Measurements from ENCODE around the gene RAB31.
"Not testable (repeated sequence)": the region's sequence is repeated elsewhere in the genome, so short reads cannot be mapped to it uniquely, and the experiment has no call there.

The RAB31 gene

GRCh38 chr18:9762526-9762925, 54.4 kb downstream of the RAB31 start:
- H3K36me3 ChIP-seq (replicated peaks) = peaks cover 6% of the 10 kb centered on the region
- in situ Hi-C loops (cut with HindIII; ENCODE audit: low pct_ligation_motif_present, low sequenced_read_pairs) = no loop called here
- DNase-seq = no peak
- no peak overlapping the region for H3K27ac ChIP-seq
- TF ChIP-seq CTCF (IDR thresholded peaks at IDR 0.05; ENCODE audit: low read depth, low read length, missing control alignments) = no peak
- H3K27me3 ChIP-seq (replicated peaks) = no peaks in the 10 kb centered on the region
- no peak overlapping the region for H3K4me3 ChIP-seq (ENCODE audit: low read depth, low read length)

DNA sequence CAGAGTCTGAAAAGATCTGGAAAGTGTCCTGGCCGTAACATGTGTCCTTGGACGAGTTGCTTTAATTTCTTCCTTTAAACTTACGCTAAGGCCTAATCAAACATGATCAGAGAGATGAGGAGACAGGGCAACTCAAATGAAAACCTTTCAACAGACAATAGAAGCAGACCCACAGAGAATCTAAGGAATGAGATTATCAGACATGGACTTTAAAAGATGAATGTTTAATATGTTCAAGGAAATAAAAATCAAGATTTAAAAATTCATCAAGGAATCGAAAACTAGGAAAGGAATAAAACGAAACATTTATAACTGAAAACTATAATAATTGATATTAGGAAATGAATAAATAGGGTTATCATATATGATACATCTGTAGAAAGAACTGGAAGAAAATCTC, 55.1 kb downstream of the RAB31 start:
- DNase-seq = no peak
- no peak overlapping the region for H3K27ac ChIP-seq
- no peak for TF ChIP-seq CTCF (IDR thresholded peaks at IDR 0.05; ENCODE audit: low read depth, low read length, missing control alignments)
- no peak overlapping the region for H3K4me3 ChIP-seq (ENCODE audit: low read depth, low read length)
- peaks cover 6% of the 10 kb centered on the region for H3K36me3 ChIP-seq (replicated peaks)
- no peaks in the 10 kb centered on the region for H3K27me3 ChIP-seq (replicated peaks)
- in situ Hi-C loops (cut with HindIII; ENCODE audit: low pct_ligation_motif_present, low sequenced_read_pairs) = no loop called here

GRCh38 chr18:9764011-9764481, 55.9 kb downstream of the RAB31 start:
- no peak for DNase-seq
- no peaks in the 10 kb centered on the region for H3K27me3 ChIP-seq (replicated peaks)
- H3K27ac ChIP-seq = no peak overlapping the region
- no peak overlapping the region for H3K4me3 ChIP-seq (ENCODE audit: low read depth, low read length)
- peaks cover 4% of the 10 kb centered on the region for H3K36me3 ChIP-seq (replicated peaks)
- in situ Hi-C loops (cut with HindIII; ENCODE audit: low pct_ligation_motif_present, low sequenced_read_pairs) = no loop called here
- no peak for TF ChIP-seq CTCF (IDR thresholded peaks at IDR 0.05; ENCODE audit: low read depth, low read length, missing control alignments)

- in situ Hi-C loops (cut with HindIII; ENCODE audit: low pct_ligation_motif_present, low sequenced_read_pairs) = no loop called here
- no peak for DNase-seq
- TF ChIP-seq CTCF (IDR thresholded peaks at IDR 0.05; ENCODE audit: low read depth, low read length, missing control alignments) = no peak
- Histone ChIP-seq H3K27me3 (replicated peaks) (no peaks in the 10 kb centered on the region), H3K36me3 (replicated peaks) (peaks cover 4% of the 10 kb centered on the region), H3K27ac (no peak overlapping the region), H3K4me3 (ENCODE audit: low read depth, low read length) (no peak overlapping the region)
Observed at GRCh38 chr18:9765501-9765900, 57.4 kb downstream of the RAB31 start.

- no peak for DNase-seq
- no peak overlapping the region for H3K27ac ChIP-seq
- H3K4me3 ChIP-seq (ENCODE audit: low read depth, low read length) = no peak overlapping the region
- in situ Hi-C loops (cut with HindIII; ENCODE audit: low pct_ligation_motif_present, low sequenced_read_pairs) = no loop called here
- no peak for TF ChIP-seq CTCF (IDR thresholded peaks at IDR 0.05; ENCODE audit: low read depth, low read length, missing control alignments)
- H3K27me3 ChIP-seq (replicated peaks) = no peaks in the 10 kb centered on the region
- peaks cover 3% of the 10 kb centered on the region for H3K36me3 ChIP-seq (replicated peaks)
Observed at GRCh38 chr18:9766076-9766481, 58.0 kb downstream of the RAB31 start.

DNA sequence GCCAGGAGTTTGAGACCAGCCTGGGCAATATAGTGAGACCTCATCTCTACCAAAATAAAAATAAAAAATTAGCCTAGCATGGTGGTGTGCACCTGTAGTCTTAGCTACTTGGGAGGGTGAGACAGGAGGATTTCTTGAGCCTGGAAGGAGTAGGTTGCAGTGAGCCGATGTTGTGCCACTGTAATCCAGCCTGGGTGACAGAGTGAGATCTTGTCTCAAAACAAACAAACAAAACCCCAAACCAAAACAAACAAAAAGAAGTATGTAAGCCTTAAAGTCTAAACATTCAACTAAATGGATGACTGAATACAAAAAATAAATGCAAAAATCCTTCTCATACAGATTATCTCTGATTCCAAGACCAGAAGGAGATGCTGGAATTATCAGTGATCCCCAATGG, 58.6 kb downstream of the RAB31 start:
- no peak overlapping the region for H3K27ac ChIP-seq
- H3K4me3 ChIP-seq (ENCODE audit: low read depth, low read length) = no peak overlapping the region
- no peak for TF ChIP-seq CTCF (IDR thresholded peaks at IDR 0.05; ENCODE audit: low read depth, low read length, missing control alignments)
- no peaks in the 10 kb centered on the region for H3K27me3 ChIP-seq (replicated peaks)
- H3K36me3 ChIP-seq (replicated peaks) = peaks cover 2% of the 10 kb centered on the region
- DNase-seq = no peak
- in situ Hi-C loops (cut with HindIII; ENCODE audit: low pct_ligation_motif_present, low sequenced_read_pairs) = no loop called here

DNA sequence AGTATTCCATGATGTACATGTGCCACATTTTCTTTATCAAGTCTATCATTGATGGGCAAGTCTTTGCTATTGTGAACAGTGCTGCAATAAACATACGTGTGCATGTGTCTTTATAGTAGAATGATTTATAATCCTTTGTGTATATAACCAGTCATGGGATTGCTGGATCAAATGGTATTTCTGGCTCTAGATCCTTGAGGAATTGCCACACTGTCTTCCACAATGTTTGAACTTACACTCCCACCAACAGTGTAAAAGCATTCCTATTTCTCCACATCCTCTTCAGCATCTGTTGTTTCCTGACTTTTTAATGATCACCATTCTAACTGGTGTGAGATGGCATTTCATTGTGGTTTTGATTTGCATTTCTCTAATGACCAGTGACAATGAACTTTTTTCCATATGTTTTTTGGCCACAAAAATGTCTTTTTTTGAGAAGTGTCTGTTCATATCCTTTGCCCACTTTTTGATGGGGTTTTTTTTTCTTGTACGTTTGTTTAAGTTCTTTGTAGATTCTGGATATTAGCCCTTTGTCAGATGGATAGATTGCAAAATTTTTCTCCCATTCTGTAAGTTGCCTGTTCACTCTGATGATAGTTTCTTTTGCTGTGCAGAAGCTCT, 60.1 kb downstream of the RAB31 start:
- DNase-seq; H3K36me3 ChIP-seq (replicated peaks); in situ Hi-C loops (cut with HindIII; ENCODE audit: low pct_ligation_motif_present, low sequenced_read_pairs); H3K27me3 ChIP-seq (replicated peaks); H3K27ac ChIP-seq; H3K4me3 ChIP-seq (ENCODE audit: low read depth, low read length): not testable (repeated sequence)

DNA sequence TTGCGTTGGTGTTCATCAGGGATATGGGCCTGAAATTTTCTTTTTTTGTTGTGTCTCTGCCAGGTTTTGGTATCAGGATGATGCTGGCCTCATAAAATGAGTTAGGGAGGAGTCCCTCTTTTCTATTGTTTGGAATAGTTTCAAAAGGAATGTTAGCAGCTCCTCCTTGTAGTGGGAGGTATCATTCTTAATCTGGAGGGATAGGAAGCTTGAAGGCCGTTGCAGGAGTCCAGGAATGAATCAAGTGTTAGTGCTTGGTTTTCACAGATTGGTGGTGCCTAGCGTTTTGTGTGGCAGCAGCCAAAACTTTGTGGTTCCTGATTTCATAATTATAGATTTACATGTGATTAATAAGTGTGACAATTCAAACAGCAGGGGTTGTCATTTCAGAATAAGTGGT, 62.0 kb downstream of the RAB31 start:
- DNase-seq; H3K4me3 ChIP-seq (ENCODE audit: low read depth, low read length); H3K36me3 ChIP-seq (replicated peaks); H3K27me3 ChIP-seq (replicated peaks); in situ Hi-C loops (cut with HindIII; ENCODE audit: low pct_ligation_motif_present, low sequenced_read_pairs): not testable (repeated sequence)
- peak overlapping the region; percentile 1 for H3K27ac ChIP-seq
